Measurements from ENCODE around the gene KCNQ1. TPM values are rescaled to one million over a fixed set of nuclear protein-coding genes. Genes with fewer than 3 reads are reported as not detected.

KCNQ1 gene
- total and polyA plus RNA-seq, 2 donors (not counting 1 experiment from before 2014, with no cell fraction given) = not detected

GRCh38 chr11:2704896-2705606 lies 260.2 kb downstream of the KCNQ1 start:
- Histone ChIP-seq H3K4me1 (ENCODE audit: control insufficient read depth, extremely low read depth, insufficient read depth, low read length) (peaks cover 2% of the 10 kb centered on the region), H4K20me1 (ENCODE audit: control insufficient read depth, extremely low read depth, insufficient read depth, low read length) (no peaks in the 10 kb centered on the region), H3K4me2 (ENCODE audit: extremely low read depth, insufficient read depth, low read length) (no peak overlapping the region), H3K9me3 (ENCODE audit: control insufficient read depth, insufficient read depth, low read depth, low read length) (no peaks in the 10 kb centered on the region), H3K79me2 (ENCODE audit: control insufficient read depth, insufficient read depth, low read length) (no peaks in the 10 kb centered on the region), H3K27ac (ENCODE audit: insufficient read depth, low read length) (no peak overlapping the region), H3K36me3 (ENCODE audit: control insufficient read depth, insufficient read depth, low read length) (no peaks in the 10 kb centered on the region), H2AFZ (ENCODE audit: low read length) (no peak overlapping the region), H3K27me3 (ENCODE audit: control insufficient read depth, insufficient read depth, low read length) (peaks cover 11% of the 10 kb centered on the region), H3K4me3 (replicated peaks in 1 of 4; ENCODE audit: control extremely low read depth in 1 of 4, insufficient read depth in 1 of 4, low read depth in 3 of 4, low read length in 4 of 4) (no peak overlapping the region), H3K9ac (ENCODE audit: insufficient read depth, low read length) (no peak overlapping the region)
- DNase-seq (ENCODE audit: low read depth in 2 of 2) = no peak
- no peak for TF ChIP-seq EZH2 (IDR thresholded peaks at IDR 0.05; ENCODE audit: low read length, missing control alignments)

- TF ChIP-seq CTCF (conservative IDR thresholded peaks at IDR 0.05 in 1 of 2, IDR thresholded peaks at IDR 0.05 in 1 of 2; ENCODE audit: low read depth in 1 of 2, low read length in 2 of 2) (no peak), EZH2 (IDR thresholded peaks at IDR 0.05; ENCODE audit: low read length, missing control alignments) (no peak)
- H2AFZ ChIP-seq (ENCODE audit: low read length) = no peak overlapping the region
- H3K9ac ChIP-seq (ENCODE audit: insufficient read depth, low read length) = no peak overlapping the region
- H3K4me2 ChIP-seq (ENCODE audit: extremely low read depth, insufficient read depth, low read length) = no peak overlapping the region
- H3K27me3 ChIP-seq (ENCODE audit: control insufficient read depth, insufficient read depth, low read length) = peaks cover 13% of the 10 kb centered on the region
- H3K4me1 ChIP-seq (ENCODE audit: control insufficient read depth, extremely low read depth, insufficient read depth, low read length) = no peaks in the 10 kb centered on the region
- H3K27ac ChIP-seq (ENCODE audit: insufficient read depth, low read length) = no peak overlapping the region
- no peak overlapping the region for H3K4me3 ChIP-seq (replicated peaks in 1 of 4; ENCODE audit: control extremely low read depth in 1 of 4, insufficient read depth in 1 of 4, low read depth in 3 of 4, low read length in 4 of 4)
- H3K9me3 ChIP-seq (ENCODE audit: control insufficient read depth, insufficient read depth, low read depth, low read length) = no peaks in the 10 kb centered on the region
- no peaks in the 10 kb centered on the region for H4K20me1 ChIP-seq (ENCODE audit: control insufficient read depth, extremely low read depth, insufficient read depth, low read length)
- H3K79me2 ChIP-seq (ENCODE audit: control insufficient read depth, insufficient read depth, low read length) = no peaks in the 10 kb centered on the region
- no peaks in the 10 kb centered on the region for H3K36me3 ChIP-seq (ENCODE audit: control insufficient read depth, insufficient read depth, low read length)
- DNase-seq (ENCODE audit: low read depth in 2 of 2) = no peak
Observed at GRCh38 chr11:2706321-2706720, 261.5 kb downstream of the KCNQ1 start.

- Histone ChIP-seq H4K20me1 (ENCODE audit: control insufficient read depth, extremely low read depth, insufficient read depth, low read length) (no peaks in the 10 kb centered on the region), H3K9me3 (ENCODE audit: control insufficient read depth, insufficient read depth, low read depth, low read length) (no peaks in the 10 kb centered on the region), H3K4me1 (ENCODE audit: control insufficient read depth, extremely low read depth, insufficient read depth, low read length) (no peaks in the 10 kb centered on the region), H3K9ac (ENCODE audit: insufficient read depth, low read length) (no peak overlapping the region), H3K27me3 (ENCODE audit: control insufficient read depth, insufficient read depth, low read length) (peaks cover 13% of the 10 kb centered on the region), H3K79me2 (ENCODE audit: control insufficient read depth, insufficient read depth, low read length) (no peaks in the 10 kb centered on the region), H3K4me2 (ENCODE audit: extremely low read depth, insufficient read depth, low read length) (no peak overlapping the region), H3K36me3 (ENCODE audit: control insufficient read depth, insufficient read depth, low read length) (no peaks in the 10 kb centered on the region), H3K4me3 (replicated peaks in 1 of 4; ENCODE audit: control extremely low read depth in 1 of 4, insufficient read depth in 1 of 4, low read depth in 3 of 4, low read length in 4 of 4) (no peak overlapping the region), H3K27ac (ENCODE audit: insufficient read depth, low read length) (no peak overlapping the region), H2AFZ (ENCODE audit: low read length) (no peak overlapping the region)
- TF ChIP-seq CTCF (conservative IDR thresholded peaks at IDR 0.05 in 1 of 2, IDR thresholded peaks at IDR 0.05 in 1 of 2; ENCODE audit: low read depth in 1 of 2, low read length in 2 of 2) (no peak), EZH2 (IDR thresholded peaks at IDR 0.05; ENCODE audit: low read length, missing control alignments) (no peak)
- DNase-seq (ENCODE audit: low read depth in 2 of 2) = no peak
Observed at GRCh38 chr11:2707736-2708135, 262.9 kb downstream of the KCNQ1 start.

Measured in fibroblast of lung (primary cell).